Measurements from ENCODE around the gene MRS2.

DNA sequence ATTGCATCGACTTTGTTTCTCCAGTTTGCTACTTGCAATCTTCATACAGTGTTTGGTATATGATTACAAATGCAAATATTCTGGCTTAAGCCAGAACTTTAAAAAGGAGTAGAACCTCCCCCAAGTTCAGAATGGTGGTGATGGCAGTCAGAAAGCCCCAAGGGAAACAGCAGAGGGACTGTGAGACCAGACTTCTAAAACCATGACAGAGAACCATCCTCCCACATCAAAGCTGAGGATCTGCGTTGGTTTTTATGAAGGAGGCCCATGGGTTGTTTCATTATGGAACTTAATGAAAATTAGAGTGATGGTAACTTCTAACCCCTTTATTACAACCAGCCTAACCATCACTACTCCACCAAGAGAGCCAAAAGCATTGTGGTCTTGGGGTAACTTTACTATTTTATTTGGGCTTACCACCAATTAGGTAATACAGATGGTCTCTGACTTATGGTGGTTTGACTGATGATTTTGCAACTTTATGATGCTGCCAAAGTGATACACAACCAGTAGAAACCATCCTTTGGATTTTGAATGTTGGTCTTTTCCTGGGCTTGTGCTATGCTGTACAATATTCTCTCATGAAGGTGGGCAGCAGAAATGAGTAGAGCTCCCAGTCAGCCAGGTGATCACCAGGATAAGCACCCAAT is 10.9 kb upstream of the MRS2 start:
- no peak for TF ChIP-seq POLR2A (IDR thresholded peaks at IDR 0.05; ENCODE audit: low read length)
- no peak for TF ChIP-seq GATA1 (IDR thresholded peaks at IDR 0.05; ENCODE audit: low read depth, low read length)

All from erythroblast (primary cell).